Measurements from ENCODE around the gene PCDH19.

PCDH19 gene

GRCh38 chrX:100296183-100296753 lies 113.8 kb downstream of the PCDH19 start:
- DNase-seq (ENCODE audit: low spot score), result no peak

- DNase-seq (ENCODE audit: low spot score), result no peak
Measured at GRCh38 chrX:100294965-100295364, 115.1 kb downstream of the PCDH19 start.

GRCh38 chrX:100289066-100289558 lies 121.0 kb downstream of the PCDH19 start:
- DNase-seq (ENCODE audit: low spot score), result no peak

- DNase-seq (ENCODE audit: low spot score), result no peak
Measured at GRCh38 chrX:100277231-100277630, 132.8 kb downstream of the PCDH19 start.

GRCh38 chrX:100274916-100275315 lies 135.2 kb downstream of the PCDH19 start:
- no peak for DNase-seq (ENCODE audit: low spot score)

- DNase-seq (ENCODE audit: low spot score), result no peak
Measured at GRCh38 chrX:100265179-100265578, 144.9 kb downstream of the PCDH19 start.

GRCh38 chrX:100264200-100264599 lies 145.9 kb downstream of the PCDH19 start:
- DNase-seq (ENCODE audit: low spot score), result no peak

GRCh38 chrX:100263650-100264049 lies 146.4 kb downstream of the PCDH19 start:
- no peak for DNase-seq (ENCODE audit: low spot score)

- no peak for DNase-seq (ENCODE audit: low spot score)
Measured at GRCh38 chrX:100248885-100249493, 161.1 kb downstream of the PCDH19 start.

- DNase-seq (ENCODE audit: low spot score), result no peak
Measured at GRCh38 chrX:100247826-100248225, 162.2 kb downstream of the PCDH19 start.

- DNase-seq (ENCODE audit: low spot score), result no peak
Measured at GRCh38 chrX:100244681-100245080, 165.4 kb downstream of the PCDH19 start.

Measured in HuH-7 (cell line).